HG03565 (cell line): Measurements from ENCODE around the gene CCDC149.
A peak's percentile ranks its signal among the peaks of the same experiment; 100 is the strongest.

Experiments used
- ATAC-seq: cut with Tn5 transposase; IDR thresholded peaks from one replicate; pipeline ENCODE4 v1.9.1; 2021; ENCODE audit warnings: mild to moderate bottlenecking, moderate library complexity; ENCODE audit not compliant: unreplicated experiment

The CCDC149 gene

DNA sequence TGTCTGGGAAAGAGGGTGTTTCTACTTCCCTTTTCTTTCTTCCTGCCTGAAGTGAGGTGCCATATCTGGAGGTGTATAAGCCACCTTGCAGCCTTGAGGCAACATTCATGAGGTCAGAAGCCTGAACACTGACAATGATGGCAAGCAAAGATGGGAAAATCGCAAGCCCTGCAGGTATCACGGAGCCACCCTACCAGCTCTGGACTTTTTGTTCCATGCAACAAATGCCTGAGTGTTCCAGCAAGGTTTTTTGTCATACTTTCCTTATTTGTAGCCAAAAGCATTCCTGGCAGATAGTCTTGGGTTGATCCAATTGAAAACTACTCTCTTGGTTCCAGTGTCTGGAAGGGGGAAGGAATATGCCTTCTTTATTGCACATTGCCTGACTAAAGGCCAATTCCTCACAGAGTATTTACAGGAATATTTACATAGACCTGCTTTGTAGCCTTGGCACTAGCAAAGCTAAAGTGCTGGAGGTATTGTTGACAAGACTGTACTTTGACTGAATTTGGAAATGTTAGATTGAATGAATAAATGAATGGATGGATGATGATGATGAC lies 131.8 kb downstream of the CCDC149 start:
- ATAC-seq, result no peak

DNA sequence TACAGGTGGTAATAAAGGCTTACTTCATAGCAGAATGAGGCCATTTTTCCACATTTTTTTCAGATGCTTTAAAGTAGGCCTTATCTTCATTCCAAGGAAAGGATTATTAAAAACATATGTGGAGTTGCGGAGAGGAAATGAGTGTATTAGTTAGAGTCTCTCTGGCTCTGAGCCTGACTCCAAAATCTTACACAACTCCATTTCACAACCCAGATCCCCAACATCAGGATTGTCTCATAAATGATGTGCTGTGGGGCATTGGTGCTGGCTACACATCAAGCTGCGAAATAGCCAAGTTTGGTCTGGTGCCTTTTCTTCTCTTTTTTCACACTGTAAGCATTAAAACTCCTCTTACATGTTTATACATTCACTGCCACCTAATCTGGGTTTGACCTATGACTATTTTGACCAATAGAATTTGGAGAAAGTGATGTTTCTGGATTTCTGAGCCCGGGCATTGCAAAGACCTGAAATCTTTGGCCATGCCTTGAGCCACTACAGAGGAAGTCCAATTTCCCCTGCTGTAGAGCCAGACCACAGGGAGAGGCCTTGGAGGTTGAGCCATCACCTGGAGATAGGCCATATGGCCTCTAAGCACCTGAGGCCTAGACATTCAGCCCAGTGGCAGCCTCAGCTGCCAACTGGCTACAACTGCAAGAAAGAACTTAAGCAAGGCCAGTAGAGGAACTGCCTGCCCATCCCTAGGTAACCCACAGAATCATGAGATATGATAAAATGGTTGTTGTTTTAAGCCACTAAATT lies 134.2 kb downstream of the CCDC149 start:
- no peak for ATAC-seq

GRCh38 chr4:24777536-24778463 lies 135.0 kb downstream of the CCDC149 start:
- no peak for ATAC-seq

DNA sequence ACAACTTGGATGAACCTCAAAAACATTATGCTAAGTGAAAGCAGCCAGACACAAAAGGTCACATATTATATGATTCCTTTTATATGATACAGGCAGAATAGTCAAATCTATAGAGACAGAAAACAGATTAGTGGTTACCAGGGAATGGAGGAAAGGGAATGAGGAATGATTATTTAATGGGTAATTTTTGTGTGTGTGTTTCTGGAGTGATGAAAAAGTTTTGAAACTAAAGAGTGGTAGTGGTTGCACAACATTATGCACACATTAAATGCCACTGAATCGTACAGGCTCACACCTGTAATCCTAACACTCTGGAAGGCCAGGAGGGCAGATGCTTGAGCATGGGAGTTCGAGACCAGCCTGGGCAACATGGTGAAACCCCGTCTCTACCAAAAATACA lies 137.1 kb downstream of the CCDC149 start:
- ATAC-seq, result no peak

DNA sequence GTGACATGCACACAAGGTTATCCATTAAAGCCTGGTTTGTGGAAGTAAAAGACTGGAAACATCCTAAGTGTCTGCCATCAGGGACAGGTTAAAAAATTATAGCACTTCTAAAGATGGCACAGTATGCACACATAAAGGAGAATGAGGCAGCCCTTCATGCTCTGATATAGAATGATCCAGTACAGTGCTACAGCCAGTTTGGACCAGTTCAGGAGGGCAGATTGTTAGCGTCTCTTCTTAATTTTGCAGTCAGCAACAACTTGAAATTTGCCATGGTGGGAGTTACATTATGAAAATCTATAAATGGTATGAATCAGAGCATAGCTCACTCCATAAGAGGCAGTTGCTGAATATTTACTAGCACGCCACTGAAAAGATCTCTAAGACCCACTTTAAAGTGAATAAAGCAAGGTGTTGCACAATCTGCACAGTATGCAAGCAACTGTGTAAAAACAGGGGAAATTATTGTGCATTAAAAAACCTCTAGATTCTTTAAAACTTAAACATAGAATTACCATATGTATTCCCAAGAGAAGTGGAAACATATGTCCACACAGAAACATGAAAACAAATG lies 137.7 kb downstream of the CCDC149 start:
- no peak for ATAC-seq

GRCh38 chr4:24774452-24774851 lies 138.4 kb downstream of the CCDC149 start:
- ATAC-seq, result no peak

- ATAC-seq, result no peak
Observed at GRCh38 chr4:24772952-24773351, 139.9 kb downstream of the CCDC149 start.

DNA sequence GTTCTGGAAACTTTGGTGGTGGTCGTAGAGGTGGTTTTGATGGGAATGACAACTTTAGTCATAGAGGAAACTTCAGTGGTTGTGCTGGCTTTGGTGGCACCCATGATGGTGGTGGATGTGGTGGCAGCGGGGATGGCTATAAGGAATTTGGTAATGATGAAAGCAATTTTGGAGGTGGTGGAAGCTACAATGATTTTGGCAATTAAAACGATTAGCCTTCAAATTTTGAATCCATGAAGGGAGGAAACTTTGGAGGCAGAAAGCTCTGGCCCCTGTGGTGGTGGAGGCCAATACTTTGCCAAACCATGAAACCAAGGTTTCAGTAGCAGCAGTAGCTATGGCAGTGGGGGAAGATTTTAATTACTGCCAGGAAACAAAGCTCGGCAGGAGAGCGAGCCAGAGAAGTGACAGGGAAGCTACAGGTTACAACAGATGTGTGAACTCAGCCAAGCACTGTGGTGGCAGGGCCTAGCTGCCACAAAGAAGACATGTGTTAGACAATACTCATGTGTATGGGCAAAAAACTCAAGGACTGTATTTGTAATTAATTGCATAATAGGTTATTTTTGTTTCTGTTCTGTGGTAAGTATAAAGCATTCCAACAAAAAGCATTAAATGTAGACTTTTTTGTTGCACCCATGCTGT lies 140.7 kb downstream of the CCDC149 start:
- no peak for ATAC-seq

- ATAC-seq, result no peak
Observed at GRCh38 chr4:24771241-24771640, 141.6 kb downstream of the CCDC149 start.

- ATAC-seq, result no peak
Observed at GRCh38 chr4:24770667-24771066, 142.2 kb downstream of the CCDC149 start.

GRCh38 chr4:24770032-24770584 lies 142.7 kb downstream of the CCDC149 start:
- ATAC-seq, result peak; percentile 78

DNA sequence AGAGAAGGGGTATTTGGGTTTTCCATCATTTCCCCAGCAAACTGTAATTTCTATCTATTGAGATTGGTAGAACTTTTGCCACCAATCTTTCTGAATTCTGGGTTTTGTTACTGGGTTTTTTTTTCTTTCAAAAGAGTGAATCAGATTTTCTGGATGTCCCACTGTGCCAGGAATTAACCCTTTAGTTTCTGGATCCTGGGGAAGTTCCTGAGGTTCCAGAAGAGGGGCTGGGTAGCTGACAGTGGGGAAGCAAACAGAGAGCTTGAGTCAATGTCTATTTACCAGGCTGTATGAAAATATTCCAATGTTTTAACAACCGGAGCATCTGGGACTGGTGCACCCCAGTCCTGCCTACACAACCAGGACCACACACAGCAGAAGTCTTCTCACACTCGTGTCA lies 143.3 kb downstream of the CCDC149 start:
- ATAC-seq, result no peak

GRCh38 chr4:24768604-24769003 lies 144.2 kb downstream of the CCDC149 start:
- ATAC-seq, result peak; percentile 74

- ATAC-seq, result no peak
Observed at GRCh38 chr4:24768006-24768405, 144.8 kb downstream of the CCDC149 start.

DNA sequence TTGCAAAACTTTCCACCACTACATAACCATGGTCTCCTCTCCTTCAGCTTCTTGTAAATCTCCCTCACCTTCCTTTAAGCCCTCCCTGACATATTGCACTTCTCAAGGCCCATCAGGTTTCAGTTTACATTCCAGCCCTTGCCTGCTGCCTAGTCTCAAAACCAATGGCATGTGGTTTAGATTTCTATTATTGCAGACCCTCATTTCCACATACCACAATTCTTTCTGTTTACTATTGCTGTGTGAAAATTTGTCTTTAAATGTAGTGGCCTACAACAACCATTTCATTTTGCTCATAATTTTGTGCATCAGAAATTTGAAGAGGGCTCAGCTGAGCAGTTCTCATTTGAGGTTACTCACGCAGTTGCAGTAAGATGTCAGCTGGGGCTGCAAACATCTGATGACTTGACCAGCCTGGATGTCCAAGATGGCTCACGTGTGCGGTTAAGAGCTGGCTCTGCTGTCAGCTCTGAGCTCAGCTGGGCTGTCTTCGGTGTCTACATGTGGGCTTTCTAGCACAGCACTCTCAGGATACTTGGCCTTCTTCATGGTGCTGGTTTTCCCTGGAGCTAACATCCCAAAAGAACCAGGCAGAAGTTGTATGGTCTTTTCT lies 147.4 kb downstream of the CCDC149 start:
- no peak for ATAC-seq

- ATAC-seq, result no peak
Observed at GRCh38 chr4:24764345-24764744, 148.5 kb downstream of the CCDC149 start.

DNA sequence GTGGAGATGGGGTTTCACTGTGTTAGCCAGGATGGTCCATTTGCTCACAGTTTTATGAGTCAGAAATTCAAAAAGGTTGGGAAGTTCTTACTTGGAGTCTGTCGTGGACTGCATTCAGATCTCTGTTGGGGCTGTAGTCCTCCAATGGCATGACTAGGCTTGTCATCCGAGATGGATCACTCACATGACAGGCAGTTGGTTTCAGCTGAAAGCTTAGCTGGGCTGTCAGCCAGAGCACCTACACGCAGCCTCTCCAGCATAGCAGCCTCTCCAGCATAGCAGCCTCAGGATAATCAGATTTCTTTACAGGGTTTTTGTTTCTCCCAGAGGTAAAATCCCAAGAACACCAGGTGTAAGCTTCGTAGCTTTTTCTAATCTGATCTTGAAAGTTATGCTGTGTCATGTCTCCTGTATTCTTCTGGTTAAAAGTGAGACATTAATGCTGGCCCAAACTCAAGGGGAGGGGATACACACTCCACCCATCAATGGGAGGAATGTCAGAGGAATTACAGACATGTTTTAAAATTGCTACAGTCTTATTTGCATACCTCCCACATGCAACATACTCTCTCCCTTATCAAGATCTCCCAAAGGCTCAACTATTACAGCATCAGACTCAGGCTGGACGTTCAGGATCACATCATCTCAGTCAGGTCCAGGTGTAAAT lies 149.1 kb downstream of the CCDC149 start:
- no peak for ATAC-seq
